HS-5 (cell line): ENCODE measurements around the gene EVI2A.

Experiments
- DNase-seq: peaks from one replicate; pipeline ENCODE4 v3.0.0-alpha.2; 2012; ENCODE audit warnings: low read depth

Gene EVI2A

GRCh38 chr17:31272803-31273202, 48.6 kb downstream of the EVI2A start:
- no peak for DNase-seq

GRCh38 chr17:31272236-31272635, 49.2 kb downstream of the EVI2A start:
- no peak for DNase-seq

- peak; percentile 97 for DNase-seq
These were observed 51.8 kb downstream of the EVI2A start for GRCh38 chr17:31269578-31269983.

GRCh38 chr17:31269036-31269577, 52.3 kb downstream of the EVI2A start:
- DNase-seq, result no peak
